Stimulated activated CD8-positive, alpha-beta memory T cell treated with anti-CD3 and anti-CD28 coated beads, Interleukin-12 subunit alpha, Interleukin-12 subunit beta, amount 100 ng/mL, for 24 hours (primary cell): ENCODE measurements around the gene PPT1.
"Not testable (repeated sequence)": the region's sequence is repeated elsewhere in the genome, so short reads cannot be mapped to it uniquely, and the experiment has no call there.

Source experiments
- DNase-seq: peaks from one replicate; pipeline ENCODE4 v3.0.0-alpha.2; 2020; ENCODE audit errors: extremely low read depth

The PPT1 gene

DNA sequence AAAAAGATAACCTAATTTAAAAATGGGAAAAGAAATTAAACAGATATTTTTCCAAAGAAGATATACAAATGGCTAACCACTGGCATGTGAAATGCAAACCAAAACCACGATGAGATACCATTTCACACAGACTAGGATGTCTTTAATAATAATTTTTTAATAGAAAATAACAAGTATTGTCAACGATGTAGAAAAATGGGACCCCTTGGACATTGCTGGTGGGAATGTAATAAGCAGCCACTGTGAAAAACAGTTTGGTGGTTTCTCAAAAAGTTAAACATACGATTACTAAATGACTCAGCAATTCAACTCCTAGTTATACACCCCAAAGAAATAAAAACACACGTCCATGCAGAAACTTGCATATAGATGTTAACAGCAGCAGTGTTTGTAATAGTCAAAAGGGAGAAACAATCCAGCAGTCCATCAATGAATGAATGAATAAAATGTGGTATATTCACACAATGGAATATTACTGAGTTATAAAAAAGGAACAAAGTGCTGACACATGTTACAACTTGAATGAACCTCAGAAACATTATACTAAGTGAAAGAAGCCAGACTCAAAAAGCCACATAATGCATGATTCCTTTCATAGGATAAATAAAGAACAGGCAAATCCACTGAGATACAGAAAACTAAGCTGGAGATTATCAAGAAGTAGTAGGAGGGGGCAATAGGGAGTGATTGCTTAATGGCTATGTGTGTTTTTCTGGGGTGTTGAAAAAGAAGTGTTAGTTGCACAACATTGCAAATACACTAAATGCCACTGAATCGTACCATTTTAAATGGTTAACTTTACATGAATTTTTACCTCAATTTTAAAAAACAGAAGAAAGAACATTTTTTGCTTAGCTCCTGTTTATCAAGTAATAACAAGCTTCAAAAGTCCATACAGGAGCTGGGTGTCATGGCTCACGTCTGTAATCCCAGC lies 4.1 kb downstream of the PPT1 start:
- DNase-seq = no peak

DNA sequence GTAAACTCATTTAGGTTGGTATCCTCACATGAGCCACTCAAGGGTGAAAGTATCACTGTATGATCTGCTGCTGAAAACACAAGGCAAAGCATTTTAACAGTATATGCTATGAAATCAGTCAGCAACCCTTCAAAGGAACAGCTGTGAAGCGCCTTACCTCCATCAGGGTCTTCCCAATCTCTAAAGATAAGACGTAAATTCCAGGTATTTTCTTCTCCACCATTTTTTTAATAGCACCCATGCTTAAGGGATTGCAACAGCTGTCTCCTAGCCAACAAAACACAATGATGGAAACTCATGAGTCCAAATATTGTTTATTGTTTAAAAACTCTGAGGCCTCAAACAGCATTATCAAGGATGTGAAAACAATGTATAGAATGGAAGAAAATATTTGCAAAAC lies 4.8 kb downstream of the PPT1 start:
- DNase-seq = no peak

DNA sequence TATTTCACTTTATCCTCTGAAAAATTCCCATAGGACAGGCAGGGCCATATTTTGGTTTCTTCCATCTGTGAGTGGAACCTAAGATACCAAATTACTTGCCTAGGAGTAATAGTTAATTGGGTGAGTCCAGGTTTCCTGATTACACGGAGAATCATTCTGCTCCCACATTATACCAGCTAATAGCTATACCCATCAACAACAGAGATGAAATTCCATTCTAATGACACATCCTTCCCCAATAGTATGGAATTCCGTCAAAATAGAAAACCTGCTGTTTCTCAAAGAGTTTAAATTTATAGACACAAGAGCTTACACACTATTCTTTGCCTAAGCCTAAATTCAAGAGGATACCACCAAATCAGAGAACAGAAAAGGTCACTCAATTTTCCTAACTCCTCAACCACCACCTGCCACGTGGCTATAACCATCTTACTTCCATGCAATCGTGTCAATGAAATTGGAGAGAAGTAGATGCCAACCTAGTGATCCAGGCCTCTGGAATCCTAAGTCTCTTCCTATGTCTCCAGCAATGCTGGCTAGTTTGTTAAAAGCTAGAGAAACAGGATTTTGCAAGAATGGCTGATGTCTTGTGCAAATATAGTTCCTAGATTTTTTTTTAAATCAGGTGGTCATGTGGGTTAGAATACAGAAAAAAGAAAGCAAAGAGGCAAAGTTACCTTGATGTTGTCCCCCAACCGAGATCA lies 6.2 kb downstream of the PPT1 start:
- DNase-seq = no peak

DNA sequence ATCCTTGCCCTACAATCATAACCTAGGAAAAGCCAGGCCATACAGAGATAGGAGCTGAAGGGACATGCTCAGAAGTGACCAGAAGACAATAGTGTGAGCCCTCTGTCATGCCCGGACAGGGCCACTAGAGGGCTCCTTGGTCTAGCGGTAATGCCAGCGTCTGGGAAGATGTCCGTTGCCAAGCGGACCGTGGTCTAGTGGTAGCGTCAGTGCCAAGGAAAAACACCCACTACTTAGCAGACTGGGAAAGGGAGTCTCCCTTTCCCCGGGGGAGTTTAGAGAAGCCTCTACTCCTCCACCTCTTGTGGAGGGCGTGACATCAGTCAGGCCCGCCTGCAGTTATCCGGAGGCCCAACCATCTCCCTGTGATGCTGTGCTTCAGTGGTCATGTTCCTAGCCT lies 12.3 kb downstream of the PPT1 start:
- DNase-seq = not testable (repeated sequence)

DNA sequence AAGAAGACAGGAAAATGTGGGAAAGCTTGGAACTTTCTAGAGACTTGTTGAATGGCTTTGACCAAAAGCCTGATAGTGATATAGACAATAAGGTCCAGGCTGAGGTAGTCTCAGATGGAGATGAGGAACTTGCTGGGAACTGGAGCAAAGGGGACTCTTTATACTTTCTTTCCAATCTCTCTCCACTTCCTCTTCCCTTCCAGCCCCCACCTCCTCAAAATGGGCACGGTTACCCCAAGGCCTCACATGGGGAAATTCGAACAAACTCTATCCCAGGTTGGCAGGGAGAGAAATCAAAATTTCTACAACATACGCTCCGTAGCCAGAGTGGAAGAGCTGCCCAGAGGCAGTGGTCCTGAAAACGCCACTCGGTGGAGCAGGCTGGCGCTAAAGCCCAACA lies 15.2 kb downstream of the PPT1 start:
- no peak for DNase-seq

DNA sequence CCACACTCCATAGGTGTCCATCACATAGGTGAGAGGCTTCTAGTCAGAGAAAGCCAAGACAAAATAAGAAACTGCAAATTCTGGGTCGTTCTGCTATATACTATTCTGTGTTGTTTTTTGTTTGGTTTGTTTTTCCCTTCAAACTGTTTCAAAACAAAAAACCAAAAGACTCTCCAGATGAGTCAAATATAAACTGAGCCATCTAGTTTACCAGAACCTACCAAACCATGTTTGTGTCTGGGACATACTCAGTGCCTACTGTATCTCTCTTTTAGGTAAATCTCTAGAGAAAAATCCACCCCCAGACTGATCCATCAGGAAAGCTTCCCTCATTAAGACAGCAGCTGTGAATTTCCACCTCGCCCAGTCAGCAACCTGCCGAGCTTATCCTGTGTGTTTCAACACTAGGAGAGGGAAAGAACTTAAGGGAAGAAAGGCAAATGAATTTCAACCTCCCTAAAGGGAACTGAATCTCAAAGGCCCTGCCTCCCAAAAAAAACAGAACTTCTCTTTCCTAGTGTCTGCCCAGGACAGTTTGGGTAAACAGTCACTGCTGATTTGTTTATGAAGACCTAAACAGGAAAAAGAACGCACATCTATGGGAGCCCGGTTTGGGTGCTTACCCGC lies 17.2 kb downstream of the PPT1 start:
- no peak for DNase-seq

DNA sequence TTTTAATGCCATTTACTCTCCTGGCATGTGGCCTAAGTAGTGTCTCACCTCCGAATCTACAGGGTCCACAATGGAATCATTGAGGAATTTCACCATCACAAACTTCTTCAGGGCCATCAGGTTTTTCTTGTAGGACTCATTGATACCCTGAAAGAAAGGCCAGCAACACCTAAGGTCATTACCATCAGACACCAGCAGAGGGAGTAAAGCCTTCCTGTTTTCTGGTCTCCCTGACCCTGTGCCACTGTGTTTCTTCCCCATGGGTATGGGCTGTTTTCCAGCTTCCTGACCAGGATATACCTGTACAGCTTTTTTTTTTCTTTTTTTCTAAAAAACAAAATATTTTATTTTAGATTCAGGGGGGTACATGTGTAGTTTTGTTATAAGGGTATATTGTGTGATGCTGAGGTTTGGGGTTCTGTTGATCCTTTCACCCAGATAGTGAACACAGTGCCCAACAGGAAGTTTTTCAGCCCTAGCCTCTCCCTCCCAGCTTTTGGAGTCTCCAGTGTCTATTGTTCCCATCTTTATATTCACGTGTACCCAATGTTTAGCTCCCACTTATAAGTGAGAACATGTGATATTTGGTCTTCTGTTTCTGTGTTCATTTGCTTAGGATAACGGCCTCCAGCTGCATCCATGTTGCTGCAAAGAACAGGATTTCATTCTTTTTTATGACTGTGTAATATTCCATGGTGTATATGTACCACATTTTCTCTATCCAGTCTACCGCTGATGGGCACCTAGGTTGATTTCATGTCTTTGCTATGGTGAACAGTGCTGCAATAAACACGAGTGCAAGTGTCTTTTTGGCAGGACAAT lies 18.3 kb downstream of the PPT1 start:
- DNase-seq = no peak

DNA sequence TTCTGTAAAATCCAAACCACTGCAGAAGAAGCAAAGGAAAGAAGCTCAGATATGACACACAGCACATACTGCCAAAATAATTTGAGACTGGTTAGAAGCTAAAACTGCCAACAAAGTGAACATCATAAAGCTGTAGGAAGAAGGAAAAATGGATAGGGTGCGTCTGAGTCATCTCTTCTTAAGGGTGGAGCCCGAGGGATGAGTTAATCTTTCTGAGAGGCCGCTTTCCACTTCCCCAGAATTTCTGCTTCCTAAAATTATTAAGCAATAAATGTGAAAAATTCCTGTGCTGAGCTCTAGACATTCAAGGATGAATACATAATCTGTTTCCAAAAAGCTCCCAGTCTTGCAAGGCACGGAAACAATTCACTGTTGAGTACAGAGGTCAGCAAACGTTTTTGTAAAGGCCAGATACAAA lies 20.1 kb downstream of the PPT1 start:
- no peak for DNase-seq

DNA sequence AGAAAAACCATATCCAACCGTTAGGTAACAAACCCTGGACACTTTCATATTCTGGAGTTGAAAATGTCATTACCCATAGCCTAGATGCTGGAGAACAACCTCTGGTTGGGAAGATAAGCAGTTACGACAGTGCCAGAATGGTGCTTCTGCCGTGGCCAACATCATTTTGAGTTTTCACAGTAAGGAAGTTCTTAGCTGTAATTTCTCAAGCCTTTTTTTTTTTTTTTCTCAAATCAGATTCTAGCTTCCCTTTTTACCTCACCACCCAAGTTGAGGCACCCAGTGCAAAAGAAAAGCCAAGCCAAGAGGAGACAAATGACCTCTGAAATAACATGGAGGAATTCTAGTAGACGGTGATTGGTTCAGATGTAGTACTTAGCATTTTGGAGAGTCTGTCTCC lies 21.8 kb downstream of the PPT1 start:
- no peak for DNase-seq

DNA sequence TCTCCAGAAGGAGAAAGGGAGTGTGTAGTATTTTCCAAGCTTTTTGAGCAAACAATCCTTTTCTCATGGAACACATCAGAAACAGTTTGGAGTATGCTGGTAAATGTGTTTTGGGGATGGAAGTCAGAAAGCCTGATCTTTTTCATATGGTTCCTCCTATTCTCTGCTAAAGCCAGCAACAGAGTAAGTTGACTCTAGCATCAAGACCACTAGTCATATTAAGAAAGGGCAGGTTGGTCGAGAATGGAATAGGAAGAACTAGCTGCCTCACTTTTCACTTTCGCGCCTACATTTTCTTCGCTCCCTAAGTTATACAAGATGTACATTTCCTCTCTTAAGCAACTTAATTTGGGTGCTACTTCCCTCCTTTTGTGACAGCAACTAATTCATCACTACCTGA lies 24.0 kb downstream of the PPT1 start:
- no peak for DNase-seq

DNA sequence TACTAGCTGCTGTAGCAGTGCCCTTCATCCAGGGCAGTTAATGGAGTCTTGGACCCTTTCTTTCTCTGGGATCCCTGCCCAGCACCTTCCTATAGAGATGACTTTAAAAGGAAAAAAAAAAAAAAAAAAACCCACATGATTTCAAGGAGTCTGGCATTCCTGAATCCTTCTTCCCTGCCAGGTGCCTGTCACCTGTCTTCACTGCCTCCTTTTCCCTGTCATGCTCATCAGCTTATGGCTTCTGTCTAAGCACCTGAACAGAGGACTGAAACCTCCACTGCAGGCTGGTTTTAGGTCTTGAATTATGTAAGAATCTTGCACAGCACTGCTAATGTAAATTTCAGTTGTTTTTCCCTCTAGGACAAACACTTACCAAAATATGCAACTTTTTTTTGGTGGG lies 24.9 kb downstream of the PPT1 start:
- DNase-seq = no peak

DNA sequence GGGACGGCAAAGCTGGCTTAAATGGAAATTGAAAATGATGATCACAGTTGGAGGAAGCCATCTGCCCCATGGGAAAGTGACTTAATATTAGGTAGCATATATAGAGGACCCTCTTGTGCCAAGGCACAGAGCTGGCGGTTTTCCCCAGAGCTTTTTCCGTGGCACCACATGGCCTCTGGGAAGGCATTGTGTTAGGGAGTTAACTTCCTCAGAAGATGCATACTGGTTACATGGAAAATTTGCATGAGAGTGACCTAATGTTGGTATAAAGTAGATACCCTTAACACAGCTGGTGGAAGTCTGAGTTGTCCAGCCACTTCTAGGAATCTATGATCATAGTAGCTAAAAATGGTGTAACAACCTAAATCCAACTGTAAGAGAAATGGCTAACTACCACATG lies 29.2 kb downstream of the PPT1 start:
- DNase-seq = no peak

DNA sequence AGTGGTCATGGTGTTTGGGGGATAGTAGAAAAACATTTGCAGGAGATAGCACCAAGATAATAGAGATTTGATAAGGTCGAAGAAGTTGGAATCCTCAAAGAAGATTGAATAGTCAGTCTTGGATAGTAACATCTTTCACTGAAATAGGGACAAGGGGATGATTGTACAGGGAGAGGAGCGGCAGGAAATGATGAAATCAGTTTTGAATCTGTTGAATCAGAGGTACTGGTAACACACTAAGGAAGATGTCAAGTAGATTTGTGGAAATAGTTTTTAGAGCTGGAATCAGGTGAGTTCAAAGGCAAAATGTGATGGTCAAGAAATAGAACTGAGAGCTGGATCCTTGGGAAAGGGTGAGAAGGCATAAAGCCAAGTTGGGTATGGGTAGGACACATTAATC lies 30.0 kb downstream of the PPT1 start:
- DNase-seq = no peak

DNA sequence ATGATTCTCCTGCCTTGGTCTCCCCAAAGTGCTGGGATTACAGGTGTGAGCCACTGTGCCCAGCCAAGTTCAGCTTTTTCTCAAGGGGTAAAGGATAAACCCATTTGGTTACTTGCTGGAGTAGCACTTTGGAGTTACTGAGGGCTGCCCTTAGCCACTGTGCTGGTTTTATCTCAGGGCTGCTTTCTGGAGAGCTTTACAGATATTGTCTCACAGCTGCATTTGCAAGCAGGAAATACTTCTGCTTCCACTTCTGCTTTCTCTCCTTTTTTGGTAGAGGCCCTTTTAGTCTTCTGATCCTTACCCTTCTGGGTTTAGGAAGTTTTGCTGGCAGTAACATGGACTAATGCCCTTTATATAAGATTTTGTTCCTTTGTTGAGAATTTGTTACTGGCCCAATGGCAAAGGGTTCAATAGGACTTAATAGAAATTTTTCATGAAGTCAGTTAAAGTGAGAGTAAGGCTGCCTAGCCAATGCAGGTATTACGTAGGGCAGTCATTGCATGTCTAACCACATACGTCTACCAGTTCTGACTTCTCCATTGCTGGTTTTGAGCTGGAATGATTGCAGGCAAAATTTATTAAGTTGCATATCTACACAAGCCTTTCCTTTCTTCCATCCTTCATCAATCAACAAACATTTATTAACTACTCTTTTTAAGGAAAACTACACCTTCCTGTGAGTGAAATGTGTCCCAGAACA lies 32.1 kb downstream of the PPT1 start:
- DNase-seq = no peak

DNA sequence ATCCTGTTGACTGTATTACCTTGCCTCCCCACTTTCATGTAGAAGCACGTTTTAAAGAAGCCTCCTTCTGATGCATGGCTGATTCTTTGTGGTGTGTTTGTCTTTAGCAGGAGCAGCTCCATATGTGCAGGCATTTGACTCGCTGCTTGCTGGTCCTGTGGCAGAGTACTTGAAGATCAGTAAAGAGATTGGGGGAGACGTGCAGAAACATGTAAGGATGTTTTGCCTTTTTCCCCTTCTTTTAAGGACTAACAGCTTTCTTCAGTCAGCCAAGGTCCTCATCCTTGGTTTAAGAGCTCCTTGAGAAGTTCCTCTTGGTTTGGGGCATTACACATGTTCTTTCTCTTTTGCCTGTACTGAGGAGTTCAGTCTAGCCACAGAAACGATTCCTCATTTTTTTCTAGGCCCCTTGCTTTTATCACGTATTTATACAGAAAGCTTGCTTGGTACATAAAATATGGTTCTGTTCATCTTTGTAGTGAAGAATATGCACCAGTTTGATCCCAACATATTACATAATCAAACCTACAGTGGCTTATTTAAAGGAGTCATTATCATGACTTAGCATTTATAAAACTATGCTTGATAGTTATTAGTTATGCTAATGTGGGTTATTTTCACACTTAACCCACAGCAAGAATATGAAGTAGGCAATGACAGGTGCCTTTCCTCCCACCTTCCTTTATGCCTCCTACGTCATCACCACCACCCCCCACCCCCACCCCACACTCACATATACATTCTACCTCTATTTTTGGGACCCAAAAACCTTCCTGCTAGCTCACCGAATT lies 36.9 kb downstream of the PPT1 start:
- no peak for DNase-seq

DNA sequence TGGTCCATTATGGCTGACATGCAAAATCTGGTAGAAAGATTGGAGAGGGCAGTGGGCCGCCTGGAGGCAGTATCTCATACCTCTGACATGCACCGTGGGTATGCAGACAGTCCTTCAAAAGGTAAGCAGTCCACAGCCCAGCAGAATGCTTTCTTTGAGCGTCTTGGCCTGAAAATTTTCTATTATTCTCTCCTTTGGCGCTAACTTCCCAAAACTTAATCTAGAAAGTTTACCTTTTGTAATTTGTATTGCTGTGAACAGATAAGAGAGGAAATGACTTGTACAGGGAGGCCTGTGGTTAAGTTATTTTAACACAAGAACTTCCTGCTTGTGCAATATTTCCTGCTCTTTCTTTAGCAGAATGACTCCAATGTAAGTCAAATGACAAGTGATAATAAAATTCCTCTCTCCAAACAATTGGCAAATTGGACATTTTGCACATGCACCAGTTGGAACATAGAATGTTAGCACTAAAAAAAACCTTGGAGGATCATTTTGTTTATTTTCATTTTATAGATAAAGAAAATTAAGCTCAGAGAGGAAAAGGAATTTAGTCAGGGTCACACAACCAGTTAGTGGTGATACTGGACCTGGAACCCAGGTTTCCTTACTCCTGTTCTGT lies 37.6 kb downstream of the PPT1 start:
- no peak for DNase-seq

DNA sequence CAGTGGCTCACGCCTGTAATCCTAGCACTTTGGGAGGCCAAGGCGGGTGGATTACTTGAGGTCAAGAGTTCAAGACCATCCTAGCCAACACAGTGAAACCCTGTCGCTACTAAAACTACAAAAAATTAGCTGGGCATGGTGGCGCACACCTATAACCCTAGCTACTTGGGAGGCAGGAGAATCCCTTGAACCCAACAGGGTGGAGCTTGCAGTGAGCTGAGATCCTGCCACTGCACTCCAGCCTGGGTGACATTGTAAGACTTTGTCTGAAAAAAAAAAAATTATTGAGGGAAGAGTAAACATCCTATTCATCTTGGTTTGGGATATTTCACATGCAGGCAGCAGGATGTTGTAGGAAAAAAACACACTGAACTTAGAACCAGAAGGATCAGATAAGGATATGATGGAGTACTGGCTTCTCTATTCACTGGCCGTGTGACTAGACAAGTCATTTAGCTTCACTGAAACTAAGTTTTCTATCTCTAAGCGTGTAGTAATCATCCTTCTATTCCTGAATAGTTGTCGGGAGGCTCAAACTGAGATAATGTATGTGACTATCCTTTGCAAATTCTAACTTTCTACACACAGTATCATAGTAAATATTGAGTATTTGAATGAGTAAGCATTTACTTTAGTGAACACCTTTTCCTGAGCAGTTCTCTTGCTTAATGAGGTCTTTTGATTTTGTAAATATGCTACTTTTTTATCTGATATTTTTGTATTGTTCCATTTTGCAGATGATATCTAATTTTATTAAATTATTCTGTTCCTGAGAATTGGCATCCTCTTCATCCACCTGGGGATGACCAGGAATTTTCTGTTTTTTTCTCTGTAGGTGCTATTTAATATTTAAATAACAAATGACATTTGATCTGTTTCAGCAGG lies 38.4 kb downstream of the PPT1 start:
- DNase-seq = no peak

DNA sequence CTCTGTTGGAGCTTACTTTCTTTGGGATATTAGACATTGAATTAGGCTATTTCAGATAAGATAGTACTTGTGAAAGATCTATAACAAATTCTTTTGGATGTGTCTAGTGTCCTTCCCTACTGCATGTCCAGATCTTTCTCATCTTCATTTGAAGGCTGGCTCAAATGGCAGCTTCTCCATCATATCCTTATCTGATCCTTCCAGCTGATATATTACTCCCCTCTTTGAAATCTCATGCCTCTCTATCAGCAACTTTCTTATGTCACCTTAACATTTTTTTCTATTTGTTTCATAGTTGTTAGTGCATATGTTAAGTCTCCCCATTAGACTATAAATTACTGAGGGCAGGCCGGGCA lies 39.0 kb downstream of the PPT1 start:
- no peak for DNase-seq
